Cerebellar nuclear complex (tissue), 1 donor: ENCODE results near the gene FRY.

Source experiments
- DNase-seq, 2 experiments: peaks; one replicate each; lab custom pipeline; 2025; lab: John Stamatoyannopoulos, UW

The FRY gene

DNA sequence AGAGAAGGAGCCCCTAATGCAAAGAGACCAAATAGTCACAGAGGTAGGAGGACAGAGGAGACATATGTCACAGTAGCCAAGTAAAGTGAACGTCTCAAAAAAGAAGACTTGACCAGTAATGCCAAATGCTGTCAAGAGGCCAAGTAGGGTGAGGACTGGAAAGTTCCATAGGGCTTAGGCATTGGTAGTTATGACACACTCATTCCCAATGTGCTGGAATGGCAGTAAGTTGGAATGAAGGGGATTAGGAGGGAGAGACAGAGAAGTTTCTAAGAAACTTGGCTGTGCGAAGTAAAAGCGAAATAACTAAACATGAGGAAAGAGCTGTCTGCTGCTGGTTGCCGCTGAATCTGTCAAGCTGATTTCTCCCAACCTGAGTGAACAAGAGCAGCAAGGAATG, 14.9 kb upstream of the FRY start:
- no peak for DNase-seq

DNA sequence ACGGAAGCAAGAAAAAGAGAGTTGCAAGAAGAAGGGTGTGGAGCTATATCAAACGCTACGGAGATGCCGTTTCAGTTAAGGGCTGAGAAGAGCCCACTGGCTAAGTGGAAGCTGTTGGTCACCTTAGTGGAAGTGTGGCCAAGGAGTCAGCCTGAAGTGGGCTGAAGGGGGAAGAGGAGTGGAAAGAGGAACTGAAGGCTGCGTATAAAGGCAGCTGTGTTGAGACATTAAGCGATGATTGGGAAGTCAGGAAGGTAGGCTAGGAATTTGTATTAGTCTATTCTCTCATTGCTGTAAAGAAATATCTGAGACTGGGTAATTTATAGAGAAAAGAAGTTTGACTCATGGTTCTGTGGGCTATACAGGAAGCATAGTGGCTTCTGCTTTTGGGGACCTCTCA, 14.1 kb upstream of the FRY start:
- no peak for DNase-seq

DNA sequence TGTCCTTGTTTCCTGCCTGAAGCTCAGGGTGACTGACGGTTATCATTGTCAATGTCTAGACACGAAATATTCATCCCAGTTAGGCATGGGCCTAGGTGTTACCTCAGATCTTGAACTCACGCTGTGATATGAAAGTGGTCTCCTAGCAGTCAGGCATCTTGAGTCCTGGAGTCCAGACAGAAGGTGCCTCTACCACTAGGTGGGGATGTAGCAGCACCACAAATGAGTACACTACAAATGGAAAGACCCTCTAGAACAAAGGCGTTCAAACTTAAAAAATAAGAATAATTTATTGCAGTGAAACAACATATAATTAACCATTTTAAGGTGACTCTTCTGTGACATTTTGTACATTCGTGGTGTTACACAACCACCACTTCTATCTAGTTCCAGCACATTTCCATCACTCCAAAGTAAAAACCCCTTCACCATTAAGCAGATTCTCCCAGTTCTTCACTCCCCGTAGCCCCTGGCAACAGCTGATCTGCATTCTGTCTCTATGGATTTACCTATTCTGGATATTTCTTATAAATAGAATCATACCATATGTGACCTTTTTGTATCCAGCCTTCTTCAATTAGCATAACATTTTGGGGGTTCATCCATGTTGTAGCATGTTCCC, 11.9 kb upstream of the FRY start:
- DNase-seq, result no peak

DNA sequence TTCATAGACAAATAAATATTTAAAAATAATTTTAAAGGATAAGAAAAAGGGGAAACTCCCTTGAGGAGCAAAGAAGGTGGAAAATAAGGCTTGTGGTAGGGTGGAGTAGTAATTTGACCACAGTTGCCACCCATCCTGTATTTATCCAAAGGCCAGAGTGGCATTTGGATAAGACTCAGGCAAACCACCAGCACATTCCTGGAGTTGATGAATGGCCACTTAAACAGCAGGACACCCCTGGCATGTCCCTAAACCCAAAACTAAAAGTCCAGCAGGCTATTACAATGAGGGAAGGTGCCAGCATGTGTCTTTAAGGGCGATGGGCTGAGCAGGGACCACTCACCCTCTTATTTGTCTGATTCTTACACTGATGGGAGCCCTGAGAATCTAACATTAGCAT, 9.8 kb upstream of the FRY start:
- no peak for DNase-seq

DNA sequence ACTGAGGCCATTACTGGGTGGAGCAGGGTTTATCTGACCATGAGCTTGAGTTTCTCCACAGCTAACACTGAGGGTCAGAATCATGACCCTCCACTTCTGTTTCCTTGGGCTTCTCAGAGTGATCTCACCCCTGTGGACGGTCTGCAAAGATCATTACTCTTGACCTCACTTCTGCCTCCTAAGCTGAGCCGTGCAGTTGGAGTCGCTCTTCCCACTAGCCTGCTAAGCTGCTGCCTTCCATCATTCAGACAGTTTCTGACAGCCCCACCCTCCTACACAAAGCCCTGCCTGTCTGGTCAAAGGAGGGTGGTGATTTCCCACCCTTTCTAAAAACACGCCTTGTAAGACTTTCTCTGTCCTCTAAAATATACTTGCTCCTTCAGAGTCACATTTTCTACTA, 9.3 kb upstream of the FRY start:
- DNase-seq, result no peak

DNA sequence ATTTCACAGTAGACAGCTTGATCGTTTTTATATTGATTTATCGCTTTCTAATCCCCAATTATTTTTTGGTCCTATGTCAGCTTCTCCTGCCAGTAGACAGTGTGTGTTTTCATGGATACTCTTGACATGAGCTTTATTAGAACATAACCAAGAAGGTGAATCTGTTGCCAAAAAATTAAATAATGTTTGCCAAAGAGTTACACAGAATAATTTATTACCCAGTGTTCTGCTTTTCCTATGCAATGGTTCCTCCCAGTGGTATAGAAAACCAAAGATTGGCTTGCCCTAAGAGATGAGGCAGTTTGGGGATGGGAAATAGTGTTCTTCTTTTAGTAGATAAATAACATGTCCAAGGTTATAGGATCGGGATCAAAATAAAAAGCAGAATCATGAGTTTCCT, 8.5 kb upstream of the FRY start:
- no peak for DNase-seq

DNA sequence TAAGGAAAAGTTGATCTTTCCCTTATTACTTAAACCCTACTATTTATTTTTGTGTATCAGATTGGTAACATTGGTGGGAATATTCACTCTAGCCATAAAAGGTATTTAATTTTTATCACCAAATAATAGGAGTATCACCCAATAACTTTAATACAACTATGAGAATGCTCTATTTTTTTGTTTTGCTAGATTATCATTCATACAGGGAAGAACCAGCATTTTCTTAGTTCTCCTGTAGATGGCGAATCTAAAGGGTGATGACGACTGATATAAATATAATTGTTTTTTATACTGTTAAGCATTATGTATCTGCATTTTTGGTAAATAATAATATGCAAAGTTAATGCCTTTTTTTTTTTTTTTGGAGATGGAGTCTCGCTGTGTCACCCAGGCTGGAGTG, 7.9 kb upstream of the FRY start:
- no peak for DNase-seq

DNA sequence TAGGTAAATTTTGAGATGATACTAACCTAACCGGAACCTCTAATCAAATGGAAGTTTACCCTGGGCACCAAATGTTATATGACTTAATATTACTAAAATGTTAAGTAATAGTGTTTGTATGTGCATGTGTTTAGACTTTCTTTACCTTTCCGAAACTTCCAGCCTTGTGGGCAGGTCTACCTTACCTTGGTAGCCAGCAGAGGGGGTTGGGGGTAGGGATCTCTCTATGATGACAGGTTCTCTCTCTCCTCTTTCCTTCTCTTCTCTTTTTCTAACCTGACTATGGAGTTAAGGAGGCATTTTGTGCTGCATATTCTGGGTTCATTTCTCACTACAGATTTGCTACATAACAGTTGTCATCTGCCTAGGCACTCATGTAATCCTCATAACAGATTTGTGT, 6.8 kb upstream of the FRY start:
- no peak for DNase-seq

DNA sequence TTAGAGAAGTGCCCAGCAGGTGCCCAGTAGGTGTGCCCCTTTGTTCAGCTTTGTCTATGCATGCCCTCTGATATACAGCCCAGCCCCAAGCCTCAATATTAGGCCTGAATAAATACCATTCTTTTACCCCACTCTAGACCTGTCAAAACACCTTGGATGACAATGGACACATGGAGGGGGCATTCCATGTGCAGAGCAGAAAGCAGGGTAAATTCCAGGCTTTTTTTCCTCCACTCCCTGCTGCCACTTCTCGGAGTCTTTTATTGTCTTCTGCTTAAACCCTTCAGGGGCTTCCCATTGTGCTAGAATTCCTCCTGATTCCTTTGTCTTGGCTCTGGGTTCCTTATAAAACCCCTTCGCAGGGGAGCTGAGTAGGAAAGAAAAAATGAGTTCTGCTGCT, 5.8 kb upstream of the FRY start:
- no peak for DNase-seq

DNA sequence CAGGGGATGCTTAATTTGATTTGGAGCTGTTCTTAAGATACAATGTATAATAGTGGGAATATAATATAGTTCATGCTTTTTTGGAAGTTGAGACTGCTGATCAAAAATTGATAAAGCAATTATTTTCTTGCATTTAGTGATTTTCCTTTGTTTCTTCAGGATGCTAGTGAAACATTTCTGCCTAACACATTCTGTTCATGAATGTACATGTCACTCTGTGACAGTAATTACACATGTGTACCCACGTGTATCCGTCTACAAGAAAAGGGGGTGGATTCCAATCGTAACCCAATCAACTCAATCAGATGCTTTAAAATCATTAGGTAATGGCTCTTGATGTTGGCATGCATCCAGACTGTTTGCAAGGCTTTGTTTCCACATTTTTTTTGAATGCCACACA, 5.0 kb upstream of the FRY start:
- no peak for DNase-seq

DNA sequence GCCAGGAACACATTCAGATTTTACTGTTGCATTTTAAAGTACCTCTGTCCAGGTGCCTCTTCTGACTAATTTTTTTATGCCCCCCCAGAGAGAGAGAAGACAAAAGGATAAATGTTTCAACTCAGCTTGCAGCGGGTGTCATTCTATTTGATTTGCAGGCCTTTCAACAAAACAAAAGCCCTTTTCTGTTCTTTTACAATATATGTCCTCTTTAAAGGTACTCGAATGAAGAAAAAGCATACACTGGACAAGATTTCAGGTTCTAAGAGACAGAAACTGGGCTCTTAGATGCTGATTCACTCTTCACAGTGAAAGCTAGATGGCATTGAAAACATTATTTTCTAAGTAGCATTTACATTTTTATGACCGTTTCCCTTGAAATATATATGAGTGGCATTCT, 2.9 kb upstream of the FRY start:
- DNase-seq, result no peak

DNA sequence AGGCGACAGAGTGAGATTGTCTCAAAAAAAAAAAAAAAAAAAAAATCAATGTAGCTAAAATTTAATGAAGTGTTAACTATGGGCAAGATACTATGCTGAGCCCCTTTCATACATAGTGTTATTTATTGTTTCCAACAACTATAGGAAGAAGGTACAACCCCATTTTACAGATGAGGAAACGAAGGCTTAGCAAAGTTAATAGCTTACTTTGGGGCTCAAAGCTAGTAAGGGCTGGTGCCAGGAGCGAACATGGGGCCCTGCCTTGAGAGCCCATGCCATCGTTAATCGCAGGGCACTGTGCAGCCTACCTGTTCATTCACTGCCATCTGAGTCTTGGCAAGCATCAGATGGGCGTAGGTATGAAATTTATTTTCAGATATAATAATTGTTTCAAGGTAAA, 1.9 kb upstream of the FRY start:
- no peak for DNase-seq

DNA sequence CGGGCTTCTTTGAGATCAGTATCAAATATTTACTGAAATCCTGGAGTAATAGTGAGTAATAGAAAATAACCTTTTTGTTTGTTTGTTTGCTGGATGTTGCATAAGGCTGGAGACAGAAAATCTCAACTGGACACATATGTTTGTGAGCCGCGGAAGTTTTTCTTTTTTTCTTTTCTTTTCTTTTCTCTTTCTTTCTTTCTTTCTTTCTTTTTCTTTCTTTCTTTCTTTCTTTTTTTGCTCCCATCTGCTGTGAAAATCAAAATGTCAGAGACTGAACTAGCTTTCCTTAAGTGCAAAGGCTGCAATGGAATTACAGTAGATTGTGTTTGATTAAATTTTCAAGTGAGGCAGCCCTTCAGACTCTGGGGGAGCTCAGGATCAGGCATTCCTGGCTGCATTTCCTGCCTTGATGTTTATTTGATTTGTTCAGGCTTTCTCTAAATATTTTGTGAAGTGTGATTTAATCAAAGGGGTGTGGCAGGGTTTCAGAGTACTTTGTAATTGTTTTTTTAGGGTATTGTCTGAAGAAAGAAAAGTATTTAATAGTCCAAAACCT, 319 bp downstream of the FRY start:
- DNase-seq, result no peak

DNA sequence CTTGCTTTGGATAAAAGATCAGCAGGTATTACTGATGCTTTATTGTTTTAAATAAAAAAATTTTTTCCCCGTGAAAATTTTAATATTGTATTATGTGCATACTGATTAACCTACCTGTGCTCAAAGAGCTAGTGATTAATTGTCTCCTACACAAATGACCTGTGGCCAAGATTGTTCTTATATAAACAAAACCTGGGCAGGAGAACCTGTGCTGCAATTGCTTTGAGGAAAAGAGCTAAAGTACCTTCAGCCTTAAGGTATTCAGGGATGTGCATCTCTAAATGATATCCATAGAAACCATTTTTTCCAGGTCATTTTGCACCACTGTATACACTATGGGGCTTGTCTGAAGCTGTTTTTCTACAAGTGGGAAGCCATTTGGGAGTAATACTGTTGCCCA, 1.2 kb downstream of the FRY start:
- DNase-seq, result no peak

DNA sequence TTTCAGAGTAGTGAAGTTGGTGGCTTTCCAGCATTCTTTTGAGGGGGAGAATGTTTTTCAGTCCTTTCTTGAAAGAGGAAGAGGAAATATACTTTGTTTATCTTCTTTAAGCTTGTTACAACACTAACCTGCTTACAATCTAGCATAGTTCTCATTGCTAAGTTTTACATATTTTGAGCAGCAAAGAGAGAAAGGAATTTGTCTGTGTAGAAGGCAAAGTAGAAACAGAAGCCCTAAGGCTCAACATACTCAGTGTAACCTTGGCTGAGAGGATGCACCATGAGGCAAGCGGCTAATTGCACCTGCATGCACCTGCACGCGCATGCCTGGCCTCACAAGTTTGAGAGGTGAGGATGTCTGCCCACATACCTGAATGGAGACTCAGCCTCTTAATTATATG, 2.2 kb downstream of the FRY start:
- DNase-seq, result no peak

DNA sequence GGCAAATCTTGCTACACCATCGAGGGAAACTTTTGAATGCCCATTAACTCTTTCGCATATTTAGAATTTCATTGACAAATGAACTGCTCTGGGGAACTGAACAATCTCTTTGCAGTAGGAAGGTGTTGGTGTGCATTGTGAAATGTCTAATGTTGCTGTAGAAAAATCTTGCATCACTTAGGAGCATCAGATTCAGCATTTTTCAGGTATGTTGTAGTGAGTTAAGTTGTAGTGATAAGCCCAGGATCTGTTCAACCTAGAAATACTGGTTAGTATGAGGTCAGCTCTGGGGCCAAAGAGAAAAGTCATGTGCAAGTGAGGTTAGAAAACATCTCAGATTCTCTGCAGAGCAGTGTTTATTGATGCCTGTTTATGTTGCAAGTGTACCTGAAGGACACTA, 4.1 kb downstream of the FRY start:
- no peak for DNase-seq

DNA sequence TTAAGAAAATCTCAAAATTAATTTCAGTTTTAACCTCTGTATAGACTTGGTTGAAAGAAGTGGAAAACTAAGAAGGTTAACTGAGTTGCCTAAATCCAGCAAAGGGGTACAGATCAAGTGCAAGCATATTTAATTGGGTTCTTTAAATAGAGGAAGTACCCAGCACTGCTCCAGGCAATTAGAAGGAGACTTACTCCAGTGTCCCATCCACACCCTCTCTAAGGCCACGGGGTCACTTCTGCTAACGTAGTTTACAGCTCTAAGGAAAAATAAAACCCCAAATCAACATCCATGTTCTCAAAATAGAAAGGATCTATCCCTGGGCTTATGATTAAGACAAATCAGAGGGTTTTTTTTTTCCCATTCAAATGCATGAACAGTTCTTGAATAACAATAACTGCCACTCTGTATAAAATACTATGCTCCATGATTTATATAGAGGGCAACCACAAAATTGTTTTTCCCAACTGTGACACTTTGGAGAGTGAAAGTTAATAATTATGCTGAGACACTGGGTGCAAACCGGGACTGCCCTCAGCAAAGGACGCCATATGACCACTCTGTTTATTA, 4.6 kb downstream of the FRY start:
- no peak for DNase-seq

DNA sequence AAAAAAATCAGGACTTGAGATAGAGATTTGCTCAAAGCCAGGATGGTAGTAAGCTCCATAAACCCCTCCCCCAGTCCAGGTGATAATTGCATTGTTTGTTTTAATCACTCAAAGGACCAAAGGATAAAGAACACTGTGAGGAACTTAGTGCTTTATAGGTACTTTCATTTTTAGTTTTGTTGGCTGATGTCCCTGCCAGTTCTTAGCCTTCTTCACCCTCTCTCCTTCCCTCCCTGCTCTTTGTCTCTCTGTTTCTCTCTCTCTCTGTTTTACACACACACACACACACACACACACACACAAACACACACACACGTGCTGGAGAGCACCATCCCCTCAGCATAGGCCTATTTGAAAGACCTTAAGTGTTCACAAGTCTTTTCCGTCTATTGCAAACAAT, 5.2 kb downstream of the FRY start:
- DNase-seq, result no peak

DNA sequence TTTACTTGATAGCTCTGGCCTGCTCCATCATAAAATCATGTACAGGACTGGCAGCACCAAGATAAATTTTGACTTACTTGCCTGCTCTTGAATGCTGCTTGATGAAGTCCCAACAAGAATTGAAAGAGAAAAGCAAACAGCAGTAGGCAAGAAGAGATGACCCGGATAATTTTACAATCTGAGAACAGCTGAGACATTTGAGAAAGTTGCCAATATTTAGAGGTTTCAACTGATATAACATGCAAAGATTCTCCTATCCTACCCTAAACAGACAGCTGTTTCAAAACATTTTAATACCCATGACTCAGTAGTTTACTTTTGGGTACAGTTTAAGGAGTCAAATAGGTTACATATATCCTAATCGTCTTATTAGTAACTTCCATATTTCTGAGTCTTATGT, 5.9 kb downstream of the FRY start:
- no peak for DNase-seq

DNA sequence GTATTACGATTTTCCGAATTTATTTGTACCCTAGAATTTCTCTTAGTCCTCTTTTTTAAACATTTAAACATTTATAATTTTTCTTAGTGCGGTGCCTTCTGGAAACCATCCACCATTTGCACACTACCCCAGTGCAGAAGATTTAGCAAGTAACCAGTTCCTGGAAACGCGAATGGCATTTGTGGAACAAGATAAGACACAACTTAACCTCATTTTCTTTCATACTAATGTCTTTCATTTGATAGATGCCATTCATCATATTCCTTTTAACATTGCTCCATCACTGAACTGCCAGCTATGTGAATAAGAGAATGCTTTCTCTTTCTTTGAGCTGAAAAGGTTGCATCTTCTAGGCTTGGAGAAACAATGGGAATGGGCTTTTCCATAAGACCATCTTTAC, 6.8 kb downstream of the FRY start:
- no peak for DNase-seq

DNA sequence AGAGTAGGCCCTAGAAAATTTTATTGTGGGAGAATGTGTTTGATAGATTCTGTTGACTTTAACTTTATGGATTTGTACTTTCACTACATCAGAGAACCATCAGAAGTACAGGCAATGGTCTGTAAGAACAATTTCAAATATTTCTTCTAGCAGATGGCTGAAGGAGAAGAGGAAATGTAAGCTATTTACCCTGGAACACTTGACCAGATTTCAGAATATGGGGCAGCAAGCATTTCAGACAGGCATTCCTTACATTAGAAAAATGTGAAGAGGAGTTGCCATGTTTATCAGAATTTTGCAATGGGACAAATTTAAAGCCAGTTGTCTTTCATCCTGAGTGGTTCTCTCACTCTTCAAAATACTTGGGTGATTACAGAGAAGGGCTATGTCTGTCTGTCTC, 7.5 kb downstream of the FRY start:
- DNase-seq, result no peak

DNA sequence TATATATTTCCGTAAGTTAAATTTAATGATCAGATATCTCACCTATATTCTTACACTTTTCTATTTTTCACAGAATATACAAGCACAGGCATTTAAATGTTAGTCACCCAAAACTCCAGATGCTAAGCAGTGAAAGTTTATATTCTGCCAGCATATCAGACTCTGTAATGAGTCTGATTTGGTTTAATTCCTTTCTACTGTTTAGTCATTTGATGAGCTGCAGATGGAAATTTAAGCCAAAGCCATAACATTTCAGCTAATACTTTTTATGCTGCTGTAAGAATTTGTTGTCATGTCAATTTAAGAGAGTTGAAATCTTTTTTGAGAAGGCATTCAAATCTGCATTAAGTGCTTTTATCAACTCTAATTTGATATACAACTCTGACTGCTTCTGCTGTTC, 8.0 kb downstream of the FRY start:
- DNase-seq, result no peak

DNA sequence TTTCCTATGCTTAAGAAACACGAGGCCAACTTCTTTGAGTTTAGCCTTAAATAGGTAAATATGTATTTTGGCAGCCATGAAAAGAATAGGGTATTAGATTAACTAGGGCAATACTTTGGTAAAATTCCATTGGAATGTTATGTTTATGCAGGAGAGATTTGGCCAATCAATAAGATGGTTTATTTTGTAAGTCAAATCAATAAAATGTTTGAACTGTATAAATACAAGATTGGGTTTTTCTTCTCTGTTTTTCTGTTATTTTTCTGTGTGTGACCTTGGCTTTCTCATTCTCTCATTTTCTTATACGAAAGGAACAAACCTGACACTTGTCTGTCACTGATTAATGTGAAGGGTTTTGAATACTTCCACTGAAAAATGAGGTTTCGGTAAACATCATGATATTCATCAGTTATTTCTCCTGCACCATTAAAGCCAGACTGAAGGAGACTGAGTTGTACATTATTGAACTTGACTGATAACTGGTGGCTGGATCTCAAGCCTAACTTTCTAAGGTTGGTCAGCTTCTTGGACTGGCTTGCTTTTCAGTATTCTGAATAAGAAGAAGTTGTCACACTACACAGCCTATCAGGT, 8.6 kb downstream of the FRY start:
- DNase-seq, result no peak

DNA sequence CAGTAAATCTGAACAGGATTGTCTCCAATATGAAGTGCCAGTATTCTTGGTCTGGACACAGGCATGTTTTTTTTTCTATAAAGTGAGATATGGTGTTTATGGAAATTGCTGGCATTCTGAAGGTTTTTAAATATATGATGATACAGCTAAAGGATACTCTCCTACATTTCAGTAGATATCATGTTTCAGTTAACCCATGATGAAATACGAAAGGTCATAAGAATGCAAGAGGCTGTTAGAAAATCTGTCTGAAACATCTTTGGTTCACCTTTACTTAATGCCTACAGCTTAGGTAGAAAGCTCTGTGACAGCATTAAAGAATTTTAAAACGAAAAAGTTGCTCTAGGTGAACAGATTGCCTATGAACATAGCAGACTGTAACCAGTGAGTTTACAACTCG, 9.1 kb downstream of the FRY start:
- DNase-seq, result no peak
